ENCODE results near the gene CEP89. TPM values are rescaled to one million over a fixed set of nuclear protein-coding genes. Genes with fewer than 3 reads are reported as not detected.
"Not testable (repeated sequence)": the region's sequence is repeated elsewhere in the genome, so short reads cannot be mapped to it uniquely, and the experiment has no call there.

CEP89 gene
- total RNA-seq, 1 experiment from 2014 or later, result 21.1 TPM

GRCh38 chr19:32988724-32989123 lies 17.0 kb upstream of the CEP89 start:
- ATAC-seq (no peak), DNase-seq (ENCODE audit: low spot score) (no peak)
- Mint-ChIP-seq H3K4me1 (no peaks in the 10 kb centered on the region), H3K27ac (no peak overlapping the region), H3K27me3 (ENCODE audit: low read depth) (no peaks in the 10 kb centered on the region), H3K36me3 (peaks cover 47% of the 10 kb centered on the region), H3K4me3 (no peak overlapping the region), H3K9me3 (no peaks in the 10 kb centered on the region)
- CTCF ChIA-PET, result no interaction called here
- POLR2A ChIA-PET, result no interaction called here
- TF ChIP-seq, protein P1, sequence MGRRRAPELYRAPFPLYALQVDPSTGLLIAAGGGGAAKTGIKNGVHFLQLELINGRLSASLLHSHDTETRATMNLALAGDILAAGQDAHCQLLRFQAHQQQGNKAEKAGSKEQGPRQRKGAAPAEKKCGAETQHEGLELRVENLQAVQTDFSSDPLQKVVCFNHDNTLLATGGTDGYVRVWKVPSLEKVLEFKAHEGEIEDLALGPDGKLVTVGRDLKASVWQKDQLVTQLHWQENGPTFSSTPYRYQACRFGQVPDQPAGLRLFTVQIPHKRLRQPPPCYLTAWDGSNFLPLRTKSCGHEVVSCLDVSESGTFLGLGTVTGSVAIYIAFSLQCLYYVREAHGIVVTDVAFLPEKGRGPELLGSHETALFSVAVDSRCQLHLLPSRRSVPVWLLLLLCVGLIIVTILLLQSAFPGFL (CRISPR knock-in tag; IDR thresholded peaks at IDR 0.05; ENCODE audit: borderline replicate concordance), result no peak
- no peak for TF ChIP-seq IRF1 (CRISPR knock-in tag; IDR thresholded peaks at IDR 0.05)
- no peak for TF ChIP-seq ZNF232 (CRISPR knock-in tag; IDR thresholded peaks at IDR 0.05)
- no peak for TF ChIP-seq GTF2I (CRISPR knock-in tag; conservative IDR thresholded peaks at IDR 0.05)
- TF ChIP-seq E2F5 (CRISPR knock-in tag; IDR thresholded peaks at IDR 0.05), result no peak
- TF ChIP-seq RORB (CRISPR knock-in tag; IDR thresholded peaks at IDR 0.05), result no peak
- TF ChIP-seq GRHL2 (CRISPR knock-in tag; IDR thresholded peaks at IDR 0.05; ENCODE audit: insufficient replicate concordance, severe bottlenecking), result no peak
- no peak for TF ChIP-seq SOX15 (CRISPR knock-in tag; IDR thresholded peaks at IDR 0.05)
- TF ChIP-seq ZNF263 (CRISPR knock-in tag; IDR thresholded peaks at IDR 0.05; ENCODE audit: low read depth), result no peak

GRCh38 chr19:32988254-32988653 lies 16.5 kb upstream of the CEP89 start:
- CTCF ChIA-PET; H3K9me3 Mint-ChIP-seq; DNase-seq (ENCODE audit: low spot score); ATAC-seq; H3K4me1 Mint-ChIP-seq; H3K27me3 Mint-ChIP-seq (ENCODE audit: low read depth); POLR2A ChIA-PET; H3K4me3 Mint-ChIP-seq: not testable (repeated sequence)
- H3K36me3 Mint-ChIP-seq, result peaks cover 44% of the 10 kb centered on the region
- 0 out of 2 replicates have a peak overlapping the region, but pooled peaks have one; percentile 24 for H3K27ac Mint-ChIP-seq

GRCh38 chr19:32982488-32982887 lies 10.7 kb upstream of the CEP89 start:
- peaks cover 32% of the 10 kb centered on the region for H3K36me3 Mint-ChIP-seq
- H3K27me3 Mint-ChIP-seq (ENCODE audit: low read depth), result not testable (repeated sequence)

DNA sequence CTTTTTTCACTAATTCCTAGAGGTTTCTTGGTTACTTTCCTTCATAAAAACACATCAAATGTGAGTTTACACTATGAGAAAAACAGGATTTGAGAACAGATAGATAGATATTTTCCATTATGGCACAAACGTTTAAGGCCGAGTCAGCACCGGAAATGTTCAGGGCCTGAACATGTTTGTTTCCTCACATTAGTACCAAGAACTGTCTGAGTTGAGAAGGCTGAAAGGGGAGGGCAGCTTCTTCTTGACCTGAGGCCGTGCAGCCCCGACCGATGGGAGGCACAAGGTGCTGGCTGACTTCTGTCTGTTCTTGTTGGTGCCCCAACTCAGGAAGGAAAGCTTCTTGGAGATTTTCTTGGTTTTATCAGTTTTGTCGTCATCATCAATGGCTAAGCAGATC lies 8.0 kb upstream of the CEP89 start:
- DNase-seq (ENCODE audit: low spot score); H3K27ac Mint-ChIP-seq; H3K9me3 Mint-ChIP-seq; H3K4me1 Mint-ChIP-seq; CTCF ChIA-PET; H3K4me3 Mint-ChIP-seq; POLR2A ChIA-PET; H3K27me3 Mint-ChIP-seq (ENCODE audit: low read depth); ATAC-seq: not testable (repeated sequence)
- H3K36me3 Mint-ChIP-seq, result peaks cover 31% of the 10 kb centered on the region

More at GRCh38 chr19:32982488-32982887, 10.7 kb upstream of the CEP89 start:
- H3K4me1 Mint-ChIP-seq; DNase-seq (ENCODE audit: low spot score); POLR2A ChIA-PET; H3K9me3 Mint-ChIP-seq; H3K27ac Mint-ChIP-seq; H3K4me3 Mint-ChIP-seq; CTCF ChIA-PET; ATAC-seq: not testable (repeated sequence)

DNA sequence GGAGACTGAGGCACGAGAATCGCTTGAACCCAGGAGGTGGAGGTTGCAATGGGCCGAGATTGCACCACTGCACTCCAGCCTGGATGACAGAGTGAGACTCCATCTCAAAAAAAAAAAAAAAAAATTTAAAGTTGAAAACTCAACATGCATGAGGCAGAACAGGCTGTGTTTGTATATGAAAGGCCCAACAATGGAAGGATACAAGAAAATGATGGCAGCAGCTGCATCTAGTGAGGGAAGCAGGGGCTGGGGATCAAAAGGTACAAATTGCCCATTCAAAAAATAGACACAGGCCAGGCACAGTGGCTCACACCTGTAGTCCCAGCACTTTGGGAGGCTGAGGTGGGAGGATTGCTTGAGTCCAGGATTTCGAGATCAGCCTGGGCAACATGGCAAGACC lies 6.1 kb upstream of the CEP89 start:
- H3K4me1 Mint-ChIP-seq; H3K27me3 Mint-ChIP-seq (ENCODE audit: low read depth); H3K27ac Mint-ChIP-seq; H3K9me3 Mint-ChIP-seq; CTCF ChIA-PET; POLR2A ChIA-PET; DNase-seq (ENCODE audit: low spot score); H3K4me3 Mint-ChIP-seq; ATAC-seq: not testable (repeated sequence)
- peaks cover 27% of the 10 kb centered on the region for H3K36me3 Mint-ChIP-seq

DNA sequence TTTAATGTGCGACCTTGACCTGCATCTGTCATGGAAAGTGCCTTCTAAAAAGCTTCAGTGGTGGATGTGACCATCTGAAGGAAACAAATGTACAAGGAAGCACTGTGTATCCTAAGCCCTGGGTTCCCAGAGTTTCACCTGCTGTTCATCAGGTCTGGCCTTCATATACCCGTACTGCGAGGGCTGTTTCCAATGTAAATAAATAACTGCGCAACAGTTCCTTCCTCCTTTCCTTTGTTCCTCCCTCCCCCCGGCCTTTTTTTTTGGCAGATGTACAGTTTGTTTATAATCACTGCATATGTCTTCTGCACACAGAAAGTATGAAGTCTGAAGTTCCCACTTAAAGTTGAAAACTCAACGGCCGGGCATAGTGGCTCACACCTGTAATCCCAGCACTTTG lies 5.5 kb upstream of the CEP89 start:
- no peaks in the 10 kb centered on the region for H3K4me1 Mint-ChIP-seq
- no peaks in the 10 kb centered on the region for H3K27me3 Mint-ChIP-seq (ENCODE audit: low read depth)
- H3K9me3 Mint-ChIP-seq, result no peaks in the 10 kb centered on the region
- H3K36me3 Mint-ChIP-seq, result peaks cover 27% of the 10 kb centered on the region
- ChIA-PET POLR2A (no interaction called here), CTCF (interaction anchor here (0.6 to 2.3 kb wide), 3 partner anchors 20 to 149 kb away, joined by 3 to 10 read pairs (median 3); no protein-coding TSS in a partner anchor)
- no peak overlapping the region for H3K27ac Mint-ChIP-seq
- no peak overlapping the region for H3K4me3 Mint-ChIP-seq
- ATAC-seq (no peak), DNase-seq (ENCODE audit: low spot score) (no peak)
- no peak for TF ChIP-seq EMX1 (CRISPR knock-in tag; IDR thresholded peaks at IDR 0.05)
- TF ChIP-seq, protein P1 (CRISPR knock-in tag; IDR thresholded peaks at IDR 0.05; ENCODE audit: borderline replicate concordance), result no peak
- no peak for TF ChIP-seq ZNF263 (CRISPR knock-in tag; IDR thresholded peaks at IDR 0.05; ENCODE audit: low read depth)
- no peak for TF ChIP-seq FOXJ3 (CRISPR knock-in tag; IDR thresholded peaks at IDR 0.05; ENCODE audit: borderline replicate concordance)
- TF ChIP-seq RORB (CRISPR knock-in tag; IDR thresholded peaks at IDR 0.05), result no peak
- no peak for TF ChIP-seq NR2C2 (CRISPR knock-in tag; IDR thresholded peaks at IDR 0.05)
- no peak for TF ChIP-seq CREB1 (CRISPR knock-in tag; IDR thresholded peaks at IDR 0.05)
- TF ChIP-seq SOX15 (CRISPR knock-in tag; IDR thresholded peaks at IDR 0.05), result no peak
- no peak for TF ChIP-seq NR1H2 (CRISPR knock-in tag; IDR thresholded peaks at IDR 0.05)
- TF ChIP-seq TEAD4 (CRISPR knock-in tag; IDR thresholded peaks at IDR 0.05), result no peak
- TF ChIP-seq CREM (CRISPR knock-in tag; IDR thresholded peaks at IDR 0.05), result no peak
- TF ChIP-seq ZNF138 (CRISPR knock-in tag; conservative IDR thresholded peaks at IDR 0.05), result no peak
- no peak for TF ChIP-seq SP1 (CRISPR knock-in tag; conservative IDR thresholded peaks at IDR 0.05)
- TF ChIP-seq, protein P2, sequence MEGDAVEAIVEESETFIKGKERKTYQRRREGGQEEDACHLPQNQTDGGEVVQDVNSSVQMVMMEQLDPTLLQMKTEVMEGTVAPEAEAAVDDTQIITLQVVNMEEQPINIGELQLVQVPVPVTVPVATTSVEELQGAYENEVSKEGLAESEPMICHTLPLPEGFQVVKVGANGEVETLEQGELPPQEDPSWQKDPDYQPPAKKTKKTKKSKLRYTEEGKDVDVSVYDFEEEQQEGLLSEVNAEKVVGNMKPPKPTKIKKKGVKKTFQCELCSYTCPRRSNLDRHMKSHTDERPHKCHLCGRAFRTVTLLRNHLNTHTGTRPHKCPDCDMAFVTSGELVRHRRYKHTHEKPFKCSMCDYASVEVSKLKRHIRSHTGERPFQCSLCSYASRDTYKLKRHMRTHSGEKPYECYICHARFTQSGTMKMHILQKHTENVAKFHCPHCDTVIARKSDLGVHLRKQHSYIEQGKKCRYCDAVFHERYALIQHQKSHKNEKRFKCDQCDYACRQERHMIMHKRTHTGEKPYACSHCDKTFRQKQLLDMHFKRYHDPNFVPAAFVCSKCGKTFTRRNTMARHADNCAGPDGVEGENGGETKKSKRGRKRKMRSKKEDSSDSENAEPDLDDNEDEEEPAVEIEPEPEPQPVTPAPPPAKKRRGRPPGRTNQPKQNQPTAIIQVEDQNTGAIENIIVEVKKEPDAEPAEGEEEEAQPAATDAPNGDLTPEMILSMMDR (IDR thresholded peaks at IDR 0.05), result no peak
